DOHH2 (cell line): ENCODE measurements around the gene PIK3R2.

Source experiments
- CTCF ChIP-seq: fragments of 200-600 bp; sonication (generic); IDR thresholded peaks from one replicate; pipeline ENCODE4 v1.5.1; 2014; ENCODE audit warnings: antibody characterized with exemption, mild to moderate bottlenecking, low read depth, low read length; ENCODE audit not compliant: poor library complexity, severe bottlenecking
- EZH2phosphoT487 ChIP-seq: fragments of 200-600 bp; sonication (generic); IDR thresholded peaks from 2 replicates; pipeline ENCODE4 v1.6.1; 2017; ENCODE audit warnings: borderline replicate concordance, mild to moderate bottlenecking, antibody characterized with exemption, low read length, moderate library complexity, mixed read lengths

- TF ChIP-seq CTCF (no peak), EZH2phosphoT487 (no peak)
Measured at GRCh38 chr19:18198374-18198773, 45.4 kb downstream of the PIK3R2 start.
